IMR-90 (cell line): Measurements from ENCODE around the gene GOLGA8Q. TPM values are rescaled to one million over a fixed set of nuclear protein-coding genes. Genes with fewer than 3 reads are reported as not detected.
A peak's percentile ranks its signal among the peaks of the same experiment; 100 is the strongest.
"Not testable (repeated sequence)": the region's sequence is repeated elsewhere in the genome, so short reads cannot be mapped to it uniquely, and the experiment has no call there.

ENCODE experiments used
- ATAC-seq: fragments of 200-7000 bp; cut with Tn5 transposase; 2 replicates; pipeline ENCODE4 v1.9.1; 2020; ENCODE audit warnings: low read depth, mild to moderate bottlenecking, moderate library complexity
- BruUV-seq: library from RNA; stranded (reverse); fragments of 400-500 nt; replicated peaks from 2 replicates; lab custom pipeline; 2021; lab: Mats Ljungman, UMichigan
- CTCF ChIA-PET: fragments of 300-600 bp; formaldehyde crosslinking; extraction: SDS; loops from one replicate; lab custom pipeline; 2021; ENCODE audit warnings: antibody characterized with exemption; lab: Yijun Ruan, JAX
- POLR2A ChIA-PET: fragments of 300-600 bp; sonication (Branson Sonifier 250); formaldehyde crosslinking; loops from one replicate; lab custom pipeline; 2022; ENCODE audit warnings: antibody characterized with exemption; ENCODE audit not compliant: unreplicated experiment; lab: Charles Lee
- DNase-seq: peaks from one replicate; pipeline ENCODE4 v3.0.0; 2013
- H2AFZ ChIP-seq: replicated peaks from 2 replicates; pipeline ENCODE3; 2013; ENCODE audit warnings: low read length, mild to moderate bottlenecking; ENCODE audit not compliant: poor library complexity
- H2AK5ac ChIP-seq: 2 replicates; pipeline ENCODE4 v1.6.1; 2013; ENCODE audit warnings: low read depth, low read length, inconsistent platforms
- H2AK9ac ChIP-seq: replicated peaks from 2 replicates; pipeline ENCODE3; 2013; ENCODE audit warnings: mild to moderate bottlenecking, low read depth, low read length, moderate library complexity; ENCODE audit not compliant: poor library complexity
- H2BK120ac ChIP-seq: 2 replicates; pipeline ENCODE4 v1.6.1; 2013; ENCODE audit warnings: low read depth, low read length, inconsistent platforms
- H2BK15ac ChIP-seq: 3 replicates; pipeline ENCODE4 v1.6.1; 2013; ENCODE audit warnings: low read depth, low read length, inconsistent platforms
- H2BK20ac ChIP-seq: 2 replicates; pipeline ENCODE4 v1.6.1; 2013; ENCODE audit warnings: low read depth, mild to moderate bottlenecking, inconsistent platforms, low read length, moderate library complexity
- H2BK5ac ChIP-seq: 2 replicates; pipeline ENCODE4 v1.6.1; 2013; ENCODE audit warnings: mild to moderate bottlenecking, low read depth, low read length, inconsistent platforms; ENCODE audit not compliant: poor library complexity, severe bottlenecking
- H3K14ac ChIP-seq: replicated peaks from 2 replicates; pipeline ENCODE4 v1.6.1; 2013; ENCODE audit warnings: low read depth, low read length, inconsistent platforms
- H3K18ac ChIP-seq: 2 replicates; pipeline ENCODE4 v1.6.1; 2013; ENCODE audit warnings: low read depth, low read length, control low read depth
- H3K23ac ChIP-seq: 2 replicates; pipeline ENCODE4 v1.6.1; 2013; ENCODE audit warnings: low read depth, low read length, inconsistent platforms
- H3K27ac ChIP-seq: 2 replicates; pipeline ENCODE4 v1.5.1; 2013; ENCODE audit warnings: mild to moderate bottlenecking, control low read depth, low read length; ENCODE audit not compliant: insufficient read depth
- H3K27me3 ChIP-seq: 2 replicates; pipeline ENCODE4 v1.6.1; 2013; ENCODE audit warnings: low read length; ENCODE audit not compliant: control insufficient read depth, insufficient read depth
- H3K36me3 ChIP-seq: 2 replicates; pipeline ENCODE4 v1.6.1; 2013; ENCODE audit warnings: low read length, mixed read lengths; ENCODE audit not compliant: control insufficient read depth, insufficient read depth
- H3K4ac ChIP-seq: 2 replicates; pipeline ENCODE4 v1.6.1; 2013; ENCODE audit warnings: low read depth, low read length, inconsistent platforms
- H3K4me1 ChIP-seq: 2 replicates; pipeline ENCODE4 v1.6.1; 2013; ENCODE audit warnings: low read length, mixed read lengths; ENCODE audit not compliant: control insufficient read depth, insufficient read depth
- H3K4me2 ChIP-seq: 2 replicates; pipeline ENCODE4 v1.6.1; 2013; ENCODE audit warnings: low read depth, mild to moderate bottlenecking, control low read depth, low read length, moderate library complexity
- H3K4me3 ChIP-seq: 2 replicates; pipeline ENCODE4 v1.5.1; 2013; ENCODE audit warnings: low read depth, mild to moderate bottlenecking, control low read depth, low read length, moderate library complexity; ENCODE audit not compliant: insufficient read depth
- H3K56ac ChIP-seq: 2 replicates; pipeline ENCODE4 v1.6.1; 2013; ENCODE audit warnings: low read length, inconsistent platforms; ENCODE audit not compliant: insufficient read depth; ENCODE audit errors: extremely low read depth
- H3K79me1 ChIP-seq, 2 experiments: 2 replicates each; pipeline ENCODE4 v1.6.1; 2013; ENCODE audit warnings: low read length in 2 of 2, inconsistent platforms in 1 of 2, low read depth in 1 of 2
- H3K9ac ChIP-seq: 2 replicates; pipeline ENCODE4 v1.6.1; 2013; ENCODE audit warnings: low read depth, low read length, control low read depth
- H3K9me1 ChIP-seq: 2 replicates; pipeline ENCODE4 v1.6.1; 2013; ENCODE audit warnings: low read length, inconsistent platforms; ENCODE audit not compliant: insufficient read depth
- H3K9me3 ChIP-seq: 2 replicates; pipeline ENCODE4 v1.6.1; 2013; ENCODE audit warnings: low read length; ENCODE audit not compliant: control insufficient read depth, insufficient read depth
- H4K20me1 ChIP-seq: 2 replicates; pipeline ENCODE4 v1.6.1; 2013; ENCODE audit warnings: low read length, inconsistent platforms; ENCODE audit not compliant: insufficient read depth
- H4K5ac ChIP-seq: 2 replicates; pipeline ENCODE4 v1.6.1; 2013; ENCODE audit warnings: mild to moderate bottlenecking, low read depth, low read length, control low read depth
- H4K8ac ChIP-seq, 2 experiments: 2 replicates each; pipeline ENCODE4 v1.6.1; 2013; ENCODE audit warnings: low read depth in 2 of 2, low read length in 2 of 2, control low read depth in 1 of 2, inconsistent platforms in 1 of 2
- H4K91ac ChIP-seq: 2 replicates; pipeline ENCODE4 v1.6.1; 2013; ENCODE audit warnings: low read depth, low read length, inconsistent platforms; ENCODE audit not compliant: insufficient read depth
- WGBS, 2 experiments: methylation state at CpG; one replicate each; pipeline versions ENCODE4 v1.1.5 to v1.1.7; 2013; ENCODE audit warnings: missing lambda C conversion rate in 2 of 2; ENCODE audit not compliant: insufficient read length in 1 of 2; ENCODE audit errors: extremely low coverage in 2 of 2; 5-methylcytosine and 5-hydroxymethylcytosine counted together
- dilution Hi-C: fragments of 300-500 bp; cut with HindIII; formaldehyde crosslinking; loops from one replicate; pipeline ENCODE4 v1.14.3; 2018; ENCODE audit warnings: low sequenced_read_pairs; ENCODE audit not compliant: unreplicated experiment
- in situ Hi-C: fragments of 300-500 bp; cut with MboI; formaldehyde crosslinking; loops from 3 replicates; pipeline ENCODE4 v1.14.3; 2019; ENCODE audit warnings: low sequenced_read_pairs, inconsistent platforms, mixed read lengths
- intact Hi-C: fragments of 100-400 bp; cut with micrococcal nuclease; formaldehyde crosslinking; loops from 2 replicates; pipeline ENCODE4 v1.10.0; 2022
- polyA plus RNA-seq, 3 experiments: library from polyadenylated mRNA; depleted of rRNA; stranded (reverse); fragments of >200 nt; gene quantifications; 2 replicates each; pipeline ENCODE4 v1.2.3, GENCODE V29; 2012; ENCODE audit warnings: low replicate concordance in 1 of 3
- total RNA-seq: library from RNA; depleted of rRNA; stranded (reverse); fragments of >200 nt; gene quantifications from 2 replicates; pipeline ENCODE4 v1.2.3, GENCODE V29; 2012

GOLGA8Q gene
- total and polyA plus RNA-seq, 2 of the 4 experiments (the other 2 are of a cell fraction) = 0.18 to 0.55 TPM

GRCh38 chr15:30529049-30529448, 22.8 kb upstream of the GOLGA8Q start:
- no CpG with 5 or more reads among the region's 3 CpGs for WGBS, 2 experiments
- in situ Hi-C loops, H3K36me3 ChIP-seq, CTCF ChIA-PET, H3K23ac ChIP-seq, H2BK120ac ChIP-seq, H4K20me1 ChIP-seq, H2BK20ac ChIP-seq, H2BK5ac ChIP-seq, dilution Hi-C loops, H3K79me1 ChIP-seq, H3K4me2 ChIP-seq, H3K9me3 ChIP-seq, H2AK5ac ChIP-seq, H4K91ac ChIP-seq, H3K27ac ChIP-seq, POLR2A ChIA-PET, H3K56ac ChIP-seq, H3K9ac ChIP-seq, H4K5ac ChIP-seq, H3K27me3 ChIP-seq, H3K14ac ChIP-seq, H4K8ac ChIP-seq, H2AK9ac ChIP-seq, H3K4me1 ChIP-seq, H3K4ac ChIP-seq, DNase-seq, H2AFZ ChIP-seq, H2BK15ac ChIP-seq, H3K9me1 ChIP-seq, H3K18ac ChIP-seq, H3K4me3 ChIP-seq, BruUV-seq, intact Hi-C loops: not testable (repeated sequence)
- peak; percentile 21; the same call in 1 of the 2 replicates for ATAC-seq

- H4K5ac ChIP-seq, H2AFZ ChIP-seq, H3K14ac ChIP-seq, CTCF ChIA-PET, H4K91ac ChIP-seq, H3K9me1 ChIP-seq, H3K18ac ChIP-seq, intact Hi-C loops, H3K4me3 ChIP-seq, dilution Hi-C loops, H4K20me1 ChIP-seq, H3K4ac ChIP-seq, H2BK120ac ChIP-seq, H4K8ac ChIP-seq, H2AK5ac ChIP-seq, H3K4me2 ChIP-seq, in situ Hi-C loops, DNase-seq, H3K9ac ChIP-seq, H3K36me3 ChIP-seq, H3K23ac ChIP-seq, H3K56ac ChIP-seq, H3K27ac ChIP-seq, H2BK15ac ChIP-seq, H3K9me3 ChIP-seq, H2BK20ac ChIP-seq, H3K27me3 ChIP-seq, BruUV-seq, H2AK9ac ChIP-seq, H3K4me1 ChIP-seq, H2BK5ac ChIP-seq, H3K79me1 ChIP-seq, POLR2A ChIA-PET: not testable (repeated sequence)
- WGBS, 2 experiments = no CpG with 5 or more reads among the region's 6 CpGs
- peak; percentile 80; the same call in 1 of the 2 replicates for ATAC-seq
Measured at GRCh38 chr15:30566949-30567348, 15.1 kb downstream of the GOLGA8Q start.
